DND-41 (cell line): ENCODE measurements around the gene ARHGEF7.

Experiments used
- EZH2 ChIP-seq: IDR thresholded peaks from 3 replicates; pipeline ENCODE4 v1.6.1; 2012; ENCODE audit warnings: borderline replicate concordance, low read depth, mild to moderate bottlenecking, moderate library complexity, low read length, inconsistent platforms; ENCODE audit not compliant: severe bottlenecking
- TF ChIP-seq, protein P1 (sequence below): IDR thresholded peaks from 2 replicates; pipeline ENCODE4 v1.5.1; 2012; ENCODE audit warnings: borderline replicate concordance, low read length, moderate library complexity, mild to moderate bottlenecking; ENCODE audit not compliant: poor library complexity, severe bottlenecking; ENCODE audit errors: extremely low read depth

DNA sequence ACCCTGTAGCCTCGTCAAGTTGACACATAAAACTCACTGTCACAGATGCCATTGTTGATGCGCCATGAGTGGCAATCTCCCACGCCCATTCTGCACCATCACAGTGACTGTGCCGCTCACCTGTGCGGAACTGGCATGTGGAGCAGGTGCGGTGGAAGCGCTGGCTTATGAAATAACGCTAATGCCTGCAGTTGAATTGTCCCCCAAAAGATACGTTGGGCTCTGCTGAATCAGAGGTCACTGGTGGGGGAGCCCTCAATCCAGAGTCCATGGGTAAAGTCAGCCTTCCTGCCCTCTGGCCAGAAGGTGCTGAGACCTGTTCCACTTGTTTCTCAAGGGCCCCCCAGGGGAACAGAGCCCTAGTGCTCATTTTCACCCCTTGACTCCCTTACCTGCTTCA is 2.9 kb upstream of the ARHGEF7 start:
- TF ChIP-seq, protein P1, sequence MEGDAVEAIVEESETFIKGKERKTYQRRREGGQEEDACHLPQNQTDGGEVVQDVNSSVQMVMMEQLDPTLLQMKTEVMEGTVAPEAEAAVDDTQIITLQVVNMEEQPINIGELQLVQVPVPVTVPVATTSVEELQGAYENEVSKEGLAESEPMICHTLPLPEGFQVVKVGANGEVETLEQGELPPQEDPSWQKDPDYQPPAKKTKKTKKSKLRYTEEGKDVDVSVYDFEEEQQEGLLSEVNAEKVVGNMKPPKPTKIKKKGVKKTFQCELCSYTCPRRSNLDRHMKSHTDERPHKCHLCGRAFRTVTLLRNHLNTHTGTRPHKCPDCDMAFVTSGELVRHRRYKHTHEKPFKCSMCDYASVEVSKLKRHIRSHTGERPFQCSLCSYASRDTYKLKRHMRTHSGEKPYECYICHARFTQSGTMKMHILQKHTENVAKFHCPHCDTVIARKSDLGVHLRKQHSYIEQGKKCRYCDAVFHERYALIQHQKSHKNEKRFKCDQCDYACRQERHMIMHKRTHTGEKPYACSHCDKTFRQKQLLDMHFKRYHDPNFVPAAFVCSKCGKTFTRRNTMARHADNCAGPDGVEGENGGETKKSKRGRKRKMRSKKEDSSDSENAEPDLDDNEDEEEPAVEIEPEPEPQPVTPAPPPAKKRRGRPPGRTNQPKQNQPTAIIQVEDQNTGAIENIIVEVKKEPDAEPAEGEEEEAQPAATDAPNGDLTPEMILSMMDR = no peak
- no peak for TF ChIP-seq EZH2
